ENCODE measurements around the gene TMPRSS9. TPM values are rescaled to one million over a fixed set of nuclear protein-coding genes. Genes with fewer than 3 reads are reported as not detected.

TMPRSS9 gene
- total RNA-seq, 1 donor from 2014 or later, result not detected

DNA sequence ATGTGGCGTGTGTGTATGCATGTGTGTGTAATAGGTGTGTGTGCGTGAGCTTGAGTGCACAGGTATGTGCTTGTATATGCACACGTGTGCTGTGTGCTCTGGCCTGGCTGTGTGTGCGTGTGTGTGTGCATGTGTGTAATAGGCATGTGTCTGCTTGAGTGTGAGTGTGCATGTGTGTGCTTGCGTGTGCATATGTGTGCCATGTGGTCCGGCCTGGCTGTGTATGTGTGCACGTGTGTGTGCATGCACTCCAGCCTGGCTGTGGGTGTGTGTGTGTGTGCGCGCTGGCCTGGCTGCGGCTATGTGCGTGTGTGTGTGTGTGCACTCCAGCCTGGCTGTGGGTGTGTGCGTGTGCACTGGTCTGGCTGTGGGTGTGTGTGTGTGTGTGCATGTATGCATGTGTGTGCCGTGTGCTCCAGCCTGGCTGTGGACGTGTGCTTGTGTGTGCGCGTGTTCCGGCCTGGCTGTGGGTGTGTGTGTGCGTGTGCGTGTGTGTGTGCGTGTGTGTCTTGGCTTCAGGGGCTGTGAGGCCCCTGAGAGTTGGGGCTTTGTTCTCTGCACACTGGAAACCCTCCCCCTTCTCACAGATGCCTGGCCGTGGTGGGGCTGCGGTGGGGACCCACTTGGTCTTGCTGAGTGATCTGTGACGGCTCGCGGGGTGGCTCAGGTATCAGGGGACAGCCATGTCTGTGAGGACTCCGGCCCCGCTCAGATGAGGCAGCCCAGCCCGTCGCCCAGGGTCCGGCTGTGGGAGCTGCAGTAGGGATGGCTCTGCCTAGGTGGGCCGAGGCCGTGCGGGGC lies 23.3 kb upstream of the TMPRSS9 start:
- POLR2A ChIA-PET, result interaction anchor here (0.5 to 1.0 kb wide), 2 partner anchors 48 to 100 kb away, joined by 3 to 4 read pairs; no protein-coding TSS in a partner anchor
- peaks cover 34% of the 10 kb centered on the region for H3K4me1 Mint-ChIP-seq

DNA sequence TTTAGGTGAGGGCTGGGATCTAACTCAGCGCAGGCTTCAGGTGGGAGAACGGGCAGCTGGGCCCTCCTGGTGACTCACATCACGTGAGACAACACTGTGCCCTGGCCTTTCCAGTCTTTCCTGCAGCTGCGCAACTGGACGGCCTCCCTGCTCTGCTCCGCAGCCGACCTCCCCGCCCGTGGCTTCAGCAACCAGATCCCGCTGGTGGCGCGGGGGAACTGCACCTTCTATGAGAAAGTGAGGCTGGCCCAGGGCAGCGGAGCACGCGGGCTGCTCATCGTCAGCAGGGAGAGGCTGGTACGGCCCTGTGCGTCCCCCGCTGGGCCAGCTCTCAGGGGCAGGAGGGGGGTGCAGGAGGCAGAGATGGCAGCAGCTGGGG lies 22.7 kb upstream of the TMPRSS9 start:
- H3K27me3 Mint-ChIP-seq, result no peaks in the 10 kb centered on the region
- ChIA-PET POLR2A (interaction anchor here (1.0 kb wide), 1 partner anchor 49 kb away, joined by 3 read pairs; no protein-coding TSS in a partner anchor), CTCF (no interaction called here)
- intact Hi-C loops (cut with micrococcal nuclease), result no loop called here
- peaks cover 28% of the 10 kb centered on the region for H3K4me1 Mint-ChIP-seq
- peaks cover 33% of the 10 kb centered on the region for H3K36me3 Mint-ChIP-seq (ENCODE audit: low read depth)
- no peak for DNase-seq
- no peak overlapping the region for H3K4me3 Mint-ChIP-seq
- H3K9me3 Mint-ChIP-seq, result no peaks in the 10 kb centered on the region
- TF ChIP-seq, protein P1, sequence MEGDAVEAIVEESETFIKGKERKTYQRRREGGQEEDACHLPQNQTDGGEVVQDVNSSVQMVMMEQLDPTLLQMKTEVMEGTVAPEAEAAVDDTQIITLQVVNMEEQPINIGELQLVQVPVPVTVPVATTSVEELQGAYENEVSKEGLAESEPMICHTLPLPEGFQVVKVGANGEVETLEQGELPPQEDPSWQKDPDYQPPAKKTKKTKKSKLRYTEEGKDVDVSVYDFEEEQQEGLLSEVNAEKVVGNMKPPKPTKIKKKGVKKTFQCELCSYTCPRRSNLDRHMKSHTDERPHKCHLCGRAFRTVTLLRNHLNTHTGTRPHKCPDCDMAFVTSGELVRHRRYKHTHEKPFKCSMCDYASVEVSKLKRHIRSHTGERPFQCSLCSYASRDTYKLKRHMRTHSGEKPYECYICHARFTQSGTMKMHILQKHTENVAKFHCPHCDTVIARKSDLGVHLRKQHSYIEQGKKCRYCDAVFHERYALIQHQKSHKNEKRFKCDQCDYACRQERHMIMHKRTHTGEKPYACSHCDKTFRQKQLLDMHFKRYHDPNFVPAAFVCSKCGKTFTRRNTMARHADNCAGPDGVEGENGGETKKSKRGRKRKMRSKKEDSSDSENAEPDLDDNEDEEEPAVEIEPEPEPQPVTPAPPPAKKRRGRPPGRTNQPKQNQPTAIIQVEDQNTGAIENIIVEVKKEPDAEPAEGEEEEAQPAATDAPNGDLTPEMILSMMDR (IDR thresholded peaks at IDR 0.05), result no peak
- H3K27ac Mint-ChIP-seq, result no peak overlapping the region
- no peak for ATAC-seq (ENCODE audit: low read depth)

More for the DNA sequence above, 23.3 kb upstream of the TMPRSS9 start:
- TF ChIP-seq, protein P1 (IDR thresholded peaks at IDR 0.05), result no peak
- Mint-ChIP-seq H3K36me3 (ENCODE audit: low read depth) (peaks cover 33% of the 10 kb centered on the region), H3K27ac (peak overlapping the region; percentile 16), H3K27me3 (no peaks in the 10 kb centered on the region), H3K4me3 (no peak overlapping the region), H3K9me3 (no peaks in the 10 kb centered on the region)
- ATAC-seq (ENCODE audit: low read depth), result no peak
- intact Hi-C loops (cut with micrococcal nuclease), result no loop called here
- DNase-seq, result no peak
- CTCF ChIA-PET, result no interaction called here

DNA sequence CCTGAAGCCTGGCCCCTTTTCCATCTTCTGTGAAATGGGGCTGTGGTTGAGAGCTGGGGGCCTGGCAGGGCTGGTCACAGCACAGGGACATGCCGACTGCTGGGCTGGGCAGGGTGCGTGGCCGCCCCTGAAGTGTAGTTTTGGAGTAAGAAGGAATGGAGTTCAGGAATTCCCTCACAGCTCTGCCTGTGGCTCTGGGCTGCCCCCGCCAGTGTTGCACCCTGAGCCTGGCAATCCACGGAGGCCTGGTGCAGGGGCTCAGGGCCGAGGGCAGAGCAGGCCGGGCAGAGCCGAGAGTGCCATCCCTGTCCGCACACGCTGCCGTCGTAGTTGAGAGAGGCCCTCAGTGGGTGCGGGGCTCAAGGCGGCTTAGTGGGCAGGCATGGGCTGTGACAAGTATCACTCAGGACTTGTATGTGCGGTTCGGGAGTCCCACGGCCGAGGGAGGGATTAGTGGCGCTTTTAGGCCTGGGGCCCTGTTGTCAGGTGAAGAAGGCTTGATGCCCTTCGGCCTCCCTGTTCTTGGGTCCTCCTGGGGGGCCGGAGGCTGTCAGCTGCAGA lies 21.9 kb upstream of the TMPRSS9 start:
- intact Hi-C loops (cut with micrococcal nuclease), result no loop called here
- CTCF ChIA-PET, result no interaction called here

DNA sequence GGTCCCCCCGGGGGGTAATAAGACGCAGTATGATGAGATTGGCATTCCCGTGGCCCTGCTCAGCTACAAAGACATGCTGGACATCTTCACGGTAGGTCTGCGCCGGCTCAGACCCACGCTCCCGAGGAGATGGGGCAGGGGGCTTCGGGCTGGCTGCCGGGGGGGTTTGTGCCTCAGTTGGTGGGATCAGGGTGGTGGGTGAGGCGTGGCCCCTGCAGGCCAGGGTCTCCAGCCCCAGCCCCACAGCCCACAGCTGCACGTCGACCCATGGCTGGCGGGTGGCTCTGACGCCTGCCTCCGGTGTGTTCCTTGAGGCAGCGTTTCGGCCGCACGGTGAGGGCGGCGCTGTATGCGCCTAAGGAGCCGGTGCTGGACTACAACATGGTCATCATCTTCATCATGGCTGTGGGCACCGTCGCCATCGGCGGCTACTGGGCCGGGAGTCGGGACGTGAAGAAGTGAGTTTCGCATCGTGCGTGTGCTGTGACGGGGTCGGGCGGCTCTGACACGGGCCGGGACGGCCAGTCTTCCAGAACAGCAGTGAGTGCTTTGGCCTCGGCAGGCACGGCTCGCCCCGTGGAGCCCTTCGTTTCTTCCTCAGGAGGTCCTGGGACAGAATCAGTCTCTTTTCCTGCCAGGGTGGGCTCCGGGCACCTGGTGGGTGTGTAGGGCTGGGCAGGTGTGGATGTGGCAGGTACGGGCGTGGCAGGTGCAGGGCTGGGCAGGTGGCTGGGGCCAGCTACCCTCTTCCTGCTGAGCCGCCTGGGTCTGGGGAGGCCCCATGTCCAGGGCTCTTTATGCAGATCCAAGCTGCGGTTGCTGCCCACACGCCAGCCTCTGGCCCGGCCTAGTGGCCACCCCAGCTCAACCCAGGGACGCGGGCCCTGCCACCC lies 21.1 kb upstream of the TMPRSS9 start:
- ATAC-seq (ENCODE audit: low read depth) (no peak), DNase-seq (no peak)
- H3K27ac Mint-ChIP-seq, result no peak overlapping the region
- peaks cover 13% of the 10 kb centered on the region for H3K4me1 Mint-ChIP-seq
- H3K27me3 Mint-ChIP-seq, result no peaks in the 10 kb centered on the region
- POLR2A ChIA-PET, result no interaction called here
- TF ChIP-seq, protein P1 (IDR thresholded peaks at IDR 0.05), result no peak
- H3K4me3 Mint-ChIP-seq, result no peak overlapping the region
- no peaks in the 10 kb centered on the region for H3K9me3 Mint-ChIP-seq
- H3K36me3 Mint-ChIP-seq (ENCODE audit: low read depth), result peaks cover 33% of the 10 kb centered on the region
- intact Hi-C loops (cut with micrococcal nuclease), result no loop called here
- CTCF ChIA-PET, result no interaction called here

More for the DNA sequence above, 21.9 kb upstream of the TMPRSS9 start:
- TF ChIP-seq, protein P1 (IDR thresholded peaks at IDR 0.05), result no peak
- Mint-ChIP-seq H3K4me1 (peaks cover 21% of the 10 kb centered on the region), H3K27me3 (no peaks in the 10 kb centered on the region), H3K9me3 (no peaks in the 10 kb centered on the region), H3K4me3 (no peak overlapping the region), H3K27ac (no peak overlapping the region), H3K36me3 (ENCODE audit: low read depth) (peaks cover 33% of the 10 kb centered on the region)
- ATAC-seq (ENCODE audit: low read depth) (no peak), DNase-seq (no peak)
- POLR2A ChIA-PET, result interaction anchor here (0.6 kb wide), 1 partner anchor 55 kb away, joined by 3 read pairs; no protein-coding TSS in a partner anchor

Measured in activated B cell treated with CpG ODN at 0.5 μM for 24 hours (primary cell).